COLO668 (cell line): Measurements from ENCODE around the gene NRXN3.
A peak's percentile ranks its signal among the peaks of the same experiment; 100 is the strongest.
"Not testable (repeated sequence)": the region's sequence is repeated elsewhere in the genome, so short reads cannot be mapped to it uniquely, and the experiment has no call there.

Experiments used
- DNase-seq: peaks from one replicate; lab custom pipeline; 2025; ENCODE audit not compliant: unreplicated experiment; lab: John Stamatoyannopoulos, UW

The NRXN3 gene

GRCh38 chr14:78399316-78399889 lies 229.2 kb downstream of the NRXN3 start:
- no peak for DNase-seq

- DNase-seq = no peak
Measured at GRCh38 chr14:78401866-78402265, 231.7 kb downstream of the NRXN3 start.

GRCh38 chr14:78403278-78403815 lies 233.2 kb downstream of the NRXN3 start:
- DNase-seq = no peak

GRCh38 chr14:78405079-78405856 lies 235.1 kb downstream of the NRXN3 start:
- peak; percentile 86 for DNase-seq

GRCh38 chr14:78412475-78412874 lies 242.3 kb downstream of the NRXN3 start:
- no peak for DNase-seq

GRCh38 chr14:78414172-78414571 lies 244.0 kb downstream of the NRXN3 start:
- DNase-seq = no peak

GRCh38 chr14:78417532-78417931 lies 247.4 kb downstream of the NRXN3 start:
- no peak for DNase-seq

- DNase-seq = no peak
Measured at GRCh38 chr14:78424311-78424710, 254.1 kb downstream of the NRXN3 start.

GRCh38 chr14:78425330-78425729 lies 255.2 kb downstream of the NRXN3 start:
- DNase-seq = no peak

GRCh38 chr14:78425782-78426181 lies 255.6 kb downstream of the NRXN3 start:
- DNase-seq = no peak

GRCh38 chr14:78432046-78432445 lies 261.9 kb downstream of the NRXN3 start:
- DNase-seq = no peak

GRCh38 chr14:78437448-78437847 lies 267.3 kb downstream of the NRXN3 start:
- not testable (repeated sequence) for DNase-seq

- no peak for DNase-seq
Measured at GRCh38 chr14:78440356-78440894, 270.3 kb downstream of the NRXN3 start.

- DNase-seq = no peak
Measured at GRCh38 chr14:78443834-78444233, 273.7 kb downstream of the NRXN3 start.

- no peak for DNase-seq
Measured at GRCh38 chr14:78445275-78445674, 275.1 kb downstream of the NRXN3 start.

GRCh38 chr14:78446807-78447206 lies 276.6 kb downstream of the NRXN3 start:
- no peak for DNase-seq

GRCh38 chr14:78448164-78449094 lies 278.3 kb downstream of the NRXN3 start:
- DNase-seq = peak; percentile 63

- no peak for DNase-seq
Measured at GRCh38 chr14:78450669-78451318, 280.6 kb downstream of the NRXN3 start.

GRCh38 chr14:78451319-78451695 lies 281.1 kb downstream of the NRXN3 start:
- no peak for DNase-seq

GRCh38 chr14:78455896-78456435 lies 285.8 kb downstream of the NRXN3 start:
- no peak for DNase-seq
